ENCODE data around the gene ZDHHC12. TPM values are rescaled to one million over a fixed set of nuclear protein-coding genes. Genes with fewer than 3 reads are reported as not detected.
A peak's percentile ranks its signal among the peaks of the same experiment; 100 is the strongest.

Gene ZDHHC12
- total and polyA plus RNA-seq, 10 of the 15 experiments (the other 5 are each of a cell fraction or from before 2014, with no cell fraction given): 0.95 to 146 (median 49.9) TPM

GRCh38 chr9:128683340-128684064 lies 40.4 kb downstream of the ZDHHC12 start (continued):
- TF ChIP-seq ZBTB11 (CRISPR knock-in tag; IDR thresholded peaks at IDR 0.05): no peak
- TF ChIP-seq USF2 (IDR thresholded peaks at IDR 0.05; ENCODE audit: borderline replicate concordance, low read depth, low read length): no peak
- TF ChIP-seq POLR2A (IDR thresholded peaks at IDR 0.05; ENCODE audit: low read depth, low read length): peak; percentile 16; the same call in 1 of the 2 replicates
- no peak for TF ChIP-seq FOXK2 (IDR thresholded peaks at IDR 0.05)
- TF ChIP-seq ZBED1 (IDR thresholded peaks at IDR 0.05; ENCODE audit: borderline replicate concordance): no peak
- no peak for TF ChIP-seq BCL3 (IDR thresholded peaks at IDR 0.05; ENCODE audit: borderline replicate concordance, insufficient read depth, low read depth, low read length, poor library complexity, severe bottlenecking)
- no peak for TF ChIP-seq ZNF622 (IDR thresholded peaks at IDR 0.05)
- TF ChIP-seq IKZF2 (IDR thresholded peaks at IDR 0.05): no peak
- 0 out of 2 replicates have a peak, but pooled peaks have one; percentile 3 for TF ChIP-seq CREM (IDR thresholded peaks at IDR 0.05; ENCODE audit: low read depth)
- no peak for TF ChIP-seq IRF4 (IDR thresholded peaks at IDR 0.05; ENCODE audit: low read depth, low read length)
- TF ChIP-seq STAT3 (IDR thresholded peaks at IDR 0.05; ENCODE audit: low read depth, low read length): no peak
- TF ChIP-seq ZBTB4 (CRISPR knock-in tag; IDR thresholded peaks at IDR 0.05): no peak; the same call in 1 of the 2 replicates
- no peak for TF ChIP-seq HDAC2 (IDR thresholded peaks at IDR 0.05)
- TF ChIP-seq EP300 (IDR thresholded peaks at IDR 0.05; ENCODE audit: borderline replicate concordance in 1 of 2, control insufficient read depth in 1 of 2, low read depth in 2 of 2, low read length in 2 of 2): no peak
- TF ChIP-seq KLF5 (IDR thresholded peaks at IDR 0.05; ENCODE audit: partially characterized antibody): no peak
- 0 out of 2 replicates have a peak, but pooled peaks have one; percentile 25 for TF ChIP-seq TCF12 (IDR thresholded peaks at IDR 0.05; ENCODE audit: low read depth, low read length)
- no peak for TF ChIP-seq JUND (IDR thresholded peaks at IDR 0.05; ENCODE audit: low read depth, low read length)
